NCI-H2227 (cell line): ENCODE measurements around the gene RPRD2.
"Not testable (repeated sequence)": the region's sequence is repeated elsewhere in the genome, so short reads cannot be mapped to it uniquely, and the experiment has no call there.

ENCODE experiments used
- DNase-seq: peaks from one replicate; lab custom pipeline; 2025; ENCODE audit not compliant: unreplicated experiment; lab: John Stamatoyannopoulos, UW

The RPRD2 gene

GRCh38 chr1:150388241-150388640 lies 24.3 kb downstream of the RPRD2 start:
- no peak for DNase-seq

- DNase-seq: no peak
Observed at GRCh38 chr1:150389650-150390049, 25.7 kb downstream of the RPRD2 start.

GRCh38 chr1:150392627-150393026 lies 28.7 kb downstream of the RPRD2 start:
- DNase-seq: no peak

GRCh38 chr1:150395115-150395514 lies 31.2 kb downstream of the RPRD2 start:
- not testable (repeated sequence) for DNase-seq

- no peak for DNase-seq
Observed at GRCh38 chr1:150397392-150398032, 33.6 kb downstream of the RPRD2 start.

- no peak for DNase-seq
Observed at GRCh38 chr1:150404465-150404864, 40.5 kb downstream of the RPRD2 start.

GRCh38 chr1:150405660-150406059 lies 41.7 kb downstream of the RPRD2 start:
- DNase-seq: no peak

GRCh38 chr1:150406483-150406882 lies 42.5 kb downstream of the RPRD2 start:
- DNase-seq: no peak

- no peak for DNase-seq
Observed at GRCh38 chr1:150407330-150407729, 43.4 kb downstream of the RPRD2 start.

- no peak for DNase-seq
Observed at GRCh38 chr1:150408800-150409199, 44.9 kb downstream of the RPRD2 start.

- no peak for DNase-seq
Observed at GRCh38 chr1:150409504-150410362, 45.8 kb downstream of the RPRD2 start.

- DNase-seq: no peak
Observed at GRCh38 chr1:150410582-150411101, 46.7 kb downstream of the RPRD2 start.

- DNase-seq: no peak
Observed at GRCh38 chr1:150414592-150414991, 50.6 kb downstream of the RPRD2 start.

- no peak for DNase-seq
Observed at GRCh38 chr1:150415800-150416199, 51.9 kb downstream of the RPRD2 start.

GRCh38 chr1:150420560-150421265 lies 56.8 kb downstream of the RPRD2 start:
- no peak for DNase-seq

- no peak for DNase-seq
Observed at GRCh38 chr1:150422541-150422940, 58.6 kb downstream of the RPRD2 start.

- DNase-seq: no peak
Observed at GRCh38 chr1:150429805-150430204, 65.9 kb downstream of the RPRD2 start.

- DNase-seq: no peak
Observed at GRCh38 chr1:150441121-150441520, 77.2 kb downstream of the RPRD2 start.

- no peak for DNase-seq
Observed at GRCh38 chr1:150444232-150444631, 80.3 kb downstream of the RPRD2 start.

GRCh38 chr1:150456146-150456647 lies 92.2 kb downstream of the RPRD2 start:
- DNase-seq: no peak

GRCh38 chr1:150464422-150464826 lies 100.5 kb downstream of the RPRD2 start:
- peak; percentile 78 for DNase-seq
